B cell (primary cell): ENCODE measurements around the gene NGEF. TPM values are rescaled to one million over a fixed set of nuclear protein-coding genes. Genes with fewer than 3 reads are reported as not detected.

ENCODE experiments used
- ATAC-seq: fragments of 200-7000 bp; cut with Tn5 transposase; one replicate; pipeline ENCODE4 v1.10.0; 2021; ENCODE audit warnings: low read depth, mild to moderate bottlenecking, moderate number of reproducible peaks, moderate library complexity
- CTCF ChIA-PET: fragments of 350-600 bp; sonication (Branson Sonifier 250); formaldehyde crosslinking; loops from one replicate; lab custom pipeline; 2021; ENCODE audit warnings: antibody characterized with exemption, inconsistent platforms; lab: Charles Lee
- POLR2A ChIA-PET: fragments of 350-600 bp; sonication (Branson Sonifier 250); formaldehyde crosslinking; loops from one replicate; lab custom pipeline; 2021; ENCODE audit warnings: antibody characterized with exemption; lab: Charles Lee
- DNase-seq: peaks from one replicate; pipeline ENCODE4 v3.0.0; 2013
- H2AFZ ChIP-seq: 2 replicates; pipeline ENCODE4 v1.6.1; 2012; ENCODE audit warnings: mild to moderate bottlenecking, low read depth, low read length; ENCODE audit not compliant: insufficient read depth, poor library complexity, severe bottlenecking
- H3K27ac ChIP-seq, 2 donors: 1 replicate in 1 of 2; 2 replicates in 1 of 2; pipeline ENCODE4 v1.5.1; 2012 to 2013; ENCODE audit warnings: low read length in 2 of 2, mild to moderate bottlenecking in 2 of 2, moderate library complexity in 1 of 2
- H3K27me3 ChIP-seq, 4 experiments: fragments of 200-600 bp in 1 of 4; sonication (generic) in 1 of 4; replicated peaks in 1 of 4; 1 replicate in 2 of 4; 2 replicates in 2 of 4; pipeline versions ENCODE4 v1.6.1 to v1.7.0; 2013 to 2016; ENCODE audit warnings: low read length in 3 of 4, mild to moderate bottlenecking in 2 of 4, mixed read lengths in 1 of 4, moderate library complexity in 1 of 4; ENCODE audit not compliant: insufficient read depth in 4 of 4, control insufficient read depth in 3 of 4; ENCODE audit errors: control extremely low read depth in 1 of 4
- H3K36me3 ChIP-seq, 2 experiments: replicated peaks in 1 of 2; 1 replicate in 1 of 2; 2 replicates in 1 of 2; pipeline versions ENCODE4 v1.6.1 to v1.7.1; 2013; ENCODE audit warnings: low read length in 1 of 2; ENCODE audit not compliant: insufficient read depth in 2 of 2, control insufficient read depth in 1 of 2; ENCODE audit errors: control extremely low read depth in 1 of 2, extremely low read depth in 1 of 2
- H3K4me1 ChIP-seq, 2 donors: fragments of 200-600 bp in 1 of 2; sonication (generic) in 1 of 2; 1 replicate in 1 of 2; 2 replicates in 1 of 2; pipeline versions ENCODE4 v1.5.1 to v1.6.1; 2013 to 2017; ENCODE audit warnings: low read length in 2 of 2; ENCODE audit not compliant: control insufficient read depth in 2 of 2, insufficient read depth in 2 of 2
- H3K4me2 ChIP-seq: replicated peaks from 2 replicates; pipeline ENCODE3; 2012; ENCODE audit warnings: mild to moderate bottlenecking, low read depth, low read length; ENCODE audit not compliant: poor library complexity, severe bottlenecking
- H3K4me3 ChIP-seq, 5 experiments: fragments of 200-600 bp in 1 of 5; sonication (generic) in 1 of 5; 1 replicate in 3 of 5; 2 replicates in 2 of 5; pipeline versions ENCODE4 v1.5.1 to v1.7.0; 2011 to 2016; ENCODE audit warnings: low read length in 4 of 5, mild to moderate bottlenecking in 4 of 5, low read depth in 2 of 5, control low read depth in 1 of 5, moderate library complexity in 1 of 5; ENCODE audit not compliant: insufficient read depth in 1 of 5; ENCODE audit errors: control extremely low read depth in 1 of 5, extremely low read depth in 1 of 5
- H3K79me2 ChIP-seq: fragments of 200-600 bp; sonication (generic); one replicate; pipeline ENCODE4 v1.6.0; 2016; ENCODE audit warnings: low read length; ENCODE audit not compliant: control insufficient read depth, insufficient read depth
- H3K9ac ChIP-seq: fragments of 200-600 bp; sonication (generic); 2 replicates; pipeline ENCODE4 v1.6.1; 2017; ENCODE audit warnings: mild to moderate bottlenecking, low read length, moderate library complexity
- H3K9me3 ChIP-seq, 3 donors: one replicate each; pipeline versions ENCODE4 v1.6.1 to v1.7.1; 2013; ENCODE audit warnings: low read length in 2 of 3; ENCODE audit not compliant: control insufficient read depth in 2 of 3, insufficient read depth in 1 of 3; ENCODE audit errors: control extremely low read depth in 1 of 3
- H4K20me1 ChIP-seq: 2 replicates; pipeline ENCODE4 v1.6.0; 2012; ENCODE audit warnings: mild to moderate bottlenecking, low read length; ENCODE audit not compliant: insufficient read depth, control insufficient read depth, poor library complexity, severe bottlenecking
- H3K27ac Mint-ChIP-seq: one replicate; pipeline ENCODE4 v1.8.0; 2021; ENCODE audit warnings: mixed read lengths
- H3K27me3 Mint-ChIP-seq: one replicate; pipeline ENCODE4 v1.8.0; 2021; ENCODE audit warnings: mixed read lengths
- H3K4me1 Mint-ChIP-seq: one replicate; pipeline ENCODE4 v1.8.0; 2021; ENCODE audit warnings: mixed read lengths
- H3K4me3 Mint-ChIP-seq: one replicate; pipeline ENCODE4 v1.8.0; 2021; ENCODE audit warnings: mixed read lengths
- H3K9me3 Mint-ChIP-seq: one replicate; pipeline ENCODE4 v1.8.0; 2022; ENCODE audit warnings: mixed read lengths; ENCODE audit not compliant: insufficient read depth
- CTCF ChIP-seq: fragments of 200-600 bp; IDR thresholded peaks from one replicate; pipeline ENCODE4 v1.8.0; 2022; ENCODE audit warnings: antibody characterized with exemption, mild to moderate bottlenecking
- EZH2 ChIP-seq: IDR thresholded peaks from 2 replicates; pipeline ENCODE4 v1.6.1; 2012; ENCODE audit warnings: borderline replicate concordance, low read depth, mild to moderate bottlenecking, moderate library complexity, low read length; ENCODE audit not compliant: insufficient read depth, poor library complexity, severe bottlenecking
- WGBS: methylation state at CpG from one replicate; pipeline ENCODE4 v1.1.5; 2013; ENCODE audit warnings: missing lambda C conversion rate; ENCODE audit not compliant: insufficient coverage; 5-methylcytosine and 5-hydroxymethylcytosine counted together
- intact Hi-C: fragments of 100-400 bp; cut with micrococcal nuclease; formaldehyde crosslinking; loops from one replicate; pipeline ENCODE4 v1.10.0; 2022
- polyA plus RNA-seq: library from polyadenylated mRNA; depleted of rRNA; stranded (reverse); fragments of >200 nt; gene quantifications from 2 replicates; pipeline ENCODE4 v1.2.3, GENCODE V29; 2012
- total RNA-seq, 2 donors: library from RNA; stranded (reverse); fragments of 120-200 nt in 1 of 2; gene quantifications; 1 replicate in 1 of 2; 2 replicates in 1 of 2; pipeline versions ENCODE4 v1.2.3 to v1.2.4, GENCODE V29; 2013 to 2022

The NGEF gene
- total and polyA plus RNA-seq, 2 donors (not counting 1 experiment from before 2014, with no cell fraction given): not detected

- Histone ChIP-seq H3K27me3 (no peaks in the 10 kb centered on the region), H3K79me2 (no peaks in the 10 kb centered on the region), H3K9me3 (no peaks in the 10 kb centered on the region), H3K4me2 (no peak within 1 kb of the TSS), H3K36me3 (no peaks in the 10 kb centered on the region), H3K4me1 (no peaks in the 10 kb centered on the region), H3K27ac (no peak within 1 kb of the TSS), H4K20me1 (no peaks in the 10 kb centered on the region), H2AFZ (no peak within 1 kb of the TSS), H3K9ac (no peak within 1 kb of the TSS), H3K4me3 (no peak within 1 kb of the TSS)
- no peak for DNase-seq
- no peak for ATAC-seq
- H3K4me1 Mint-ChIP-seq: no peaks in the 10 kb centered on the region
- ChIA-PET POLR2A (no interaction called here), CTCF (interaction anchor here (1.6 to 6.1 kb wide), 2 partner anchors 21 to 179 kb away, joined by 7 to 39 read pairs; no protein-coding TSS in a partner anchor)
- intact Hi-C loops: no loop called here
- H3K27me3 Mint-ChIP-seq: no peaks in the 10 kb centered on the region
- 95% methylated on average over 11 of the region's 13 CpGs for WGBS
- no peaks in the 10 kb centered on the region for H3K9me3 Mint-ChIP-seq
- TF ChIP-seq EZH2 (no peak), CTCF (no peak)
- H3K4me3 Mint-ChIP-seq: no peak within 1 kb of the TSS
- no peak within 1 kb of the TSS for H3K27ac Mint-ChIP-seq
Observed at GRCh38 chr2:233032551-233033320, 19.7 kb upstream of the NGEF start, which contains the start of gene NEU2. NEU2 (plus strand) TSS chr2:233032672; CDS start chr2:233032672, 0 bp downstream.
